LNCaP clone FGC (cell line): ENCODE measurements around the gene ACOT2.
"Not testable (repeated sequence)": the region's sequence is repeated elsewhere in the genome, so short reads cannot be mapped to it uniquely, and the experiment has no call there.

ENCODE experiments used
- DNase-seq: peaks from one replicate; pipeline ENCODE4 v3.0.0-alpha.2; 2011; ENCODE audit warnings: low read depth
- H3K4me3 ChIP-seq: 2 replicates; pipeline ENCODE4 v1.5.1; 2011; ENCODE audit warnings: mild to moderate bottlenecking, low read depth, low read length, control low read depth
- CTCF ChIP-seq: IDR thresholded peaks from 2 replicates; pipeline ENCODE4 v1.5.1; 2012; ENCODE audit warnings: mild to moderate bottlenecking; ENCODE audit not compliant: control insufficient read depth, insufficient read depth; ENCODE audit errors: extremely low read depth

The ACOT2 gene

GRCh38 chr14:73567951-73568885 lies 795 bp upstream of the ACOT2 start:
- TF ChIP-seq CTCF: no peak
- peak overlapping the region; percentile 59 for H3K4me3 ChIP-seq
- DNase-seq: no peak

GRCh38 chr14:73568886-73569184 lies 178 bp upstream of the ACOT2 start:
- peak overlapping the region; percentile 59 for H3K4me3 ChIP-seq
- DNase-seq: not testable (repeated sequence)

- H3K4me3 ChIP-seq: not testable (repeated sequence)
Observed at GRCh38 chr14:73570913-73571312, 1.9 kb downstream of the ACOT2 start.

GRCh38 chr14:73573034-73573433 lies 4.0 kb downstream of the ACOT2 start:
- H3K4me3 ChIP-seq: not testable (repeated sequence)
- peak; percentile 67 for DNase-seq

More at GRCh38 chr14:73570913-73571312, 1.9 kb downstream of the ACOT2 start:
- TF ChIP-seq CTCF: peak; percentile 13; the same call in 1 of the 2 replicates
- DNase-seq: not testable (repeated sequence)

GRCh38 chr14:73573740-73574139 lies 4.7 kb downstream of the ACOT2 start:
- DNase-seq, H3K4me3 ChIP-seq: not testable (repeated sequence)

- not testable (repeated sequence) for DNase-seq, H3K4me3 ChIP-seq
Observed at GRCh38 chr14:73574251-73574650, 5.2 kb downstream of the ACOT2 start.

- no peak for TF ChIP-seq CTCF
- DNase-seq: no peak
Observed at GRCh38 chr14:73576391-73576790, 7.4 kb downstream of the ACOT2 start.

GRCh38 chr14:73577214-73577613 lies 8.2 kb downstream of the ACOT2 start:
- not testable (repeated sequence) for H3K4me3 ChIP-seq, DNase-seq

More at GRCh38 chr14:73576391-73576790, 7.4 kb downstream of the ACOT2 start:
- H3K4me3 ChIP-seq: no peak overlapping the region

GRCh38 chr14:73582102-73582979 lies 13.3 kb downstream of the ACOT2 start:
- not testable (repeated sequence) for DNase-seq, H3K4me3 ChIP-seq

- TF ChIP-seq CTCF: no peak
- no peak for DNase-seq
- H3K4me3 ChIP-seq: no peak overlapping the region
Observed at GRCh38 chr14:73588695-73589094, 19.7 kb downstream of the ACOT2 start.
